ENCODE data around the gene FREY1. TPM values are rescaled to one million over a fixed set of nuclear protein-coding genes. Genes with fewer than 3 reads are reported as not detected.

Gene FREY1
- total and polyA plus RNA-seq, 9 of the 15 experiments (the other 6 are each of a cell fraction or from before 2014, with no cell fraction given): 0.25 to 1.5 (median 1.1) TPM; not detected in 5

DNA sequence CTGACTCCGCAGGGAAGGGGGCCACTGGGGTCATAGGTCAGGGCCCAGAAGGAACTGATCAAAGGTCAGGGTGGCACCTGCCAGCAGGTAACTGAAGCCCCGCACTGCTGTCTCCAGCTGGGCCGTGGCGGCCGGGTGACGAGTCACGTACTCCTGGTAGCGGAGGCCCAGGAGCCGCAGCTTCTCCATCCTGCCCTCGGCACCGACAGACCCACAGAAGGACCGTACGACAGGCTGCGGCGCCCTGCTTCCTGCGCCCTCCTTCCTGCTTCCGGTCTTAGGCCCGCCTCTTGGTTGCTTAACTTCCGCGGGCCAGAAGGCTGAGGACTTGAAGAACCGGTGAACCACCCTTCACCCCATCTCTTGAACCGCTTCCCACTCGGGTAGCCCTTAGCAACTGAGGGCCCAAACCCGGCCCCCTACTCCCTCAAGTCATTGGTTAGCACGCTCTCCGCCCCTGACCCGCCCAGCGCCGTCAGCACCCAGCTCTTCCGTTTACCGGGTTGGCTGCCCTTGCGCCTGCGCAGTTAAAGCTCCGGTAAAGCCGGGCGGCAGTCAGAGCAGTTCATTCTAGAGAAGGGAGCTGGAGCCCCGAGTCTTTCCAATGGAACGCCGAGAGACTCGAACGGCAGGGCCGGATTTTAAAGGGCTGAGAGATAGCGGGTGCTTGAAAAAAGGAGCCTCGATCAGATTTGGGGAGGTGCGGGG, 10.7 kb upstream of the FREY1 start, which contains the start of gene PEX16 (continued):
- TF ChIP-seq, protein P1, sequence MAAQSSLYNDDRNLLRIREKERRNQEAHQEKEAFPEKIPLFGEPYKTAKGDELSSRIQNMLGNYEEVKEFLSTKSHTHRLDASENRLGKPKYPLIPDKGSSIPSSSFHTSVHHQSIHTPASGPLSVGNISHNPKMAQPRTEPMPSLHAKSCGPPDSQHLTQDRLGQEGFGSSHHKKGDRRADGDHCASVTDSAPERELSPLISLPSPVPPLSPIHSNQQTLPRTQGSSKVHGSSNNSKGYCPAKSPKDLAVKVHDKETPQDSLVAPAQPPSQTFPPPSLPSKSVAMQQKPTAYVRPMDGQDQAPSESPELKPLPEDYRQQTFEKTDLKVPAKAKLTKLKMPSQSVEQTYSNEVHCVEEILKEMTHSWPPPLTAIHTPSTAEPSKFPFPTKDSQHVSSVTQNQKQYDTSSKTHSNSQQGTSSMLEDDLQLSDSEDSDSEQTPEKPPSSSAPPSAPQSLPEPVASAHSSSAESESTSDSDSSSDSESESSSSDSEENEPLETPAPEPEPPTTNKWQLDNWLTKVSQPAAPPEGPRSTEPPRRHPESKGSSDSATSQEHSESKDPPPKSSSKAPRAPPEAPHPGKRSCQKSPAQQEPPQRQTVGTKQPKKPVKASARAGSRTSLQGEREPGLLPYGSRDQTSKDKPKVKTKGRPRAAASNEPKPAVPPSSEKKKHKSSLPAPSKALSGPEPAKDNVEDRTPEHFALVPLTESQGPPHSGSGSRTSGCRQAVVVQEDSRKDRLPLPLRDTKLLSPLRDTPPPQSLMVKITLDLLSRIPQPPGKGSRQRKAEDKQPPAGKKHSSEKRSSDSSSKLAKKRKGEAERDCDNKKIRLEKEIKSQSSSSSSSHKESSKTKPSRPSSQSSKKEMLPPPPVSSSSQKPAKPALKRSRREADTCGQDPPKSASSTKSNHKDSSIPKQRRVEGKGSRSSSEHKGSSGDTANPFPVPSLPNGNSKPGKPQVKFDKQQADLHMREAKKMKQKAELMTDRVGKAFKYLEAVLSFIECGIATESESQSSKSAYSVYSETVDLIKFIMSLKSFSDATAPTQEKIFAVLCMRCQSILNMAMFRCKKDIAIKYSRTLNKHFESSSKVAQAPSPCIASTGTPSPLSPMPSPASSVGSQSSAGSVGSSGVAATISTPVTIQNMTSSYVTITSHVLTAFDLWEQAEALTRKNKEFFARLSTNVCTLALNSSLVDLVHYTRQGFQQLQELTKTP (IDR thresholded peaks at IDR 0.05; ENCODE audit: low read depth in 1 of 2, partially characterized antibody in 2 of 2): no peak
- peak; percentile 78; the same call in 1 of the 2 replicates for TF ChIP-seq ZNF175 (CRISPR knock-in tag; IDR thresholded peaks at IDR 0.05; ENCODE audit: low read depth)
- TF ChIP-seq SMAD4 (CRISPR knock-in tag; conservative IDR thresholded peaks at IDR 0.05): no peak
- TF ChIP-seq, protein P2, sequence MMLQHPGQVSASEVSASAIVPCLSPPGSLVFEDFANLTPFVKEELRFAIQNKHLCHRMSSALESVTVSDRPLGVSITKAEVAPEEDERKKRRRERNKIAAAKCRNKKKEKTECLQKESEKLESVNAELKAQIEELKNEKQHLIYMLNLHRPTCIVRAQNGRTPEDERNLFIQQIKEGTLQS (IDR thresholded peaks at IDR 0.05): peak; percentile 66; the same call in 1 of the 2 replicates
- TF ChIP-seq, protein P2 (CRISPR knock-in tag; conservative IDR thresholded peaks at IDR 0.05): no peak; the same call in 1 of the 2 replicates
- no peak for TF ChIP-seq MYNN (IDR thresholded peaks at IDR 0.05)
- no peak for TF ChIP-seq MYNN (CRISPR knock-in tag; IDR thresholded peaks at IDR 0.05)
- TF ChIP-seq, protein P3, sequence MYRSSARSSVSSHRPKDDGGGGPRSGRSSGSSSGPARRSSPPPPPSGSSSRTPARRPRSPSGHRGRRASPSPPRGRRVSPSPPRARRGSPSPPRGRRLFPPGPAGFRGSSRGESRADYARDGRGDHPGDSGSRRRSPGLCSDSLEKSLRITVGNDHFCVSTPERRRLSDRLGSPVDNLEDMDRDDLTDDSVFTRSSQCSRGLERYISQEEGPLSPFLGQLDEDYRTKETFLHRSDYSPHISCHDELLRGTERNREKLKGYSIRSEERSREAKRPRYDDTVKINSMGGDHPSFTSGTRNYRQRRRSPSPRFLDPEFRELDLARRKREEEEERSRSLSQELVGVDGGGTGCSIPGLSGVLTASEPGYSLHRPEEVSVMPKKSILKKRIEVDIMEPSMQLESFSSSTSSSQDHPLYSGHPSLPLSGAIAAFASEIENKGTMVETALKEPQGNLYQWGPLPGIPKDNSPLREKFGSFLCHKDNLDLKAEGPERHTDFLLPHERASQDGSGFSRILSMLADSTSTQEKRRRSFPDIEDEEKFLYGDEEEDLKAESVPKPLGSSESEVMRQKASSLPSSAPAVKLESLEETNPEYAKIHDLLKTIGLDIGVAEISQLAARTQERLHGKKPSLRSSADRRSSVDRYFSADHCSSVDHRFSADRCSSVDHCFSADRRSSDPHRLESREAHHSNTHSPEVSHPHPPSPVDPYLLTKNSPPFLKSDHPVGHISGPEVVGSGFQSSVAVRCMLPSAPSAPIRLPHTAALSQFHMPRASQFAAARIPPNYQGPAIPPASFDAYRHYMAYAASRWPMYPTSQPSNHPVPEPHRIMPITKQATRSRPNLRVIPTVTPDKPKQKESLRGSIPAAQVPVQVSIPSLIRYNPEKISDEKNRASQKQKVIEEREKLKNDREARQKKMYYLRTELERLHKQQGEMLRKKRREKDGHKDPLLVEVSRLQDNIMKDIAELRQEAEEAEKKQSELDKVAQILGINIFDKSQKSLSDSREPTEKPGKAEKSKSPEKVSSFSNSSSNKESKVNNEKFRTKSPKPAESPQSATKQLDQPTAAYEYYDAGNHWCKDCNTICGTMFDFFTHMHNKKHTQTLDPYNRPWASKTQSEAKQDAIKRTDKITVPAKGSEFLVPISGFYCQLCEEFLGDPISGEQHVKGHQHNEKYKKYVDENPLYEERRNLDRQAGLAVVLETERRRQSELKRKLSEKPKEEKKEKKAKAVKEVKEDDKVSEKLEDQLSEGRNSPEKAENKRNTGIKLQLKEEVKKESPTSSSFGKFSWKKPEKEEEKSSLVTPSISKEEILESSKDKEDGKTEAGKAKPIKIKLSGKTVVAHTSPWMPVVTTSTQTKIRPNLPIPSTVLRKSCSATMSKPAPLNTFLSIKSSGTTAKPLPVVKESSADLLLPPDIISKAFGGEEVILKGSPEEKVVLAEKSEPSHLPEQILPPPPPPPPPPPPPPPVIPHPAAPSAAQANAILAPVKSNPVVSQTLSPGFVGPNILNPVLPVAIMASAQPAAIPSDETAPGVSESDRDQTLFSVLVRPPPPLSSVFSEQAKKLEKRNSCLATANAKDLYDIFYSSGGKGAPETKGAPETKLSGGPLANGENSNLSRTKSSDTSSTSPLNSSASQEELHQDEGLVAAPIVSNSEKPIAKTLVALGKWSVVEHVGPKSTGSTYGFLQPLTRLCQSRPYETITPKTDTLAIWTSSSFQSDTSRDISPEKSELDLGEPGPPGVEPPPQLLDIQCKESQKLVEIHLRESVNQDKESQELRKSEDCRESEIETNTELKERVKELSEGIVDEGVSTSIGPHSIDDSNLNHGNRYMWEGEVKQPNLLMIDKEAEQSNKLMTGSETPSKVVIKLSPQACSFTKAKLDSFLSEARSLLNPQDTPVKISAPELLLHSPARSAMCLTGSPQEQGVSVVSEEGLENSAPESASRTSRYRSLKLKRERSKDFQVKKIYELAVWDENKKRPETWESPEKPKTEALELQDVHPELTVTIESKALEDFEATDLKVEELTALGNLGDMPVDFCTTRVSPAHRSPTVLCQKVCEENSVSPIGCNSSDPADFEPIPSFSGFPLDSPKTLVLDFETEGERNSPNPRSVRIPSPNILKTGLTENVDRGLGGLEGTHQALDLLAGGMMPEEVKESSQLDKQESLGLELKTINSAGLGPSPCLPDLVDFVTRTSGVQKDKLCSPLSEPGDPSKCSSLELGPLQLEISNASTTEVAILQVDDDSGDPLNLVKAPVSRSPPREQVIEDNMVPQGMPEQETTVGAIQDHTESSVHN (IDR thresholded peaks at IDR 0.05; ENCODE audit: borderline replicate concordance in 1 of 2, low read depth in 1 of 2): no peak
- no peak for TF ChIP-seq ZNF253 (CRISPR knock-in tag; conservative IDR thresholded peaks at IDR 0.05)
- TF ChIP-seq RBM22 (IDR thresholded peaks at IDR 0.05; ENCODE audit: low read depth, low read length, poor library complexity, severe bottlenecking): no peak
- no peak for TF ChIP-seq EGR1 (conservative IDR thresholded peaks at IDR 0.05)
- peak; percentile 98 for TF ChIP-seq CEBPG (CRISPR knock-in tag; IDR thresholded peaks at IDR 0.05)
- TF ChIP-seq CEBPG (tag; conservative IDR thresholded peaks at IDR 0.05 in 1 of 2, IDR thresholded peaks at IDR 0.05 in 1 of 2): peak; percentile 94 to 98

All from K562 (cell line).